Hepatocyte (in vitro differentiated cells): Measurements from ENCODE around the gene NFIA. TPM values are rescaled to one million over a fixed set of nuclear protein-coding genes. Genes with fewer than 3 reads are reported as not detected.

ENCODE experiments used
- DNase-seq: peaks from one replicate; pipeline ENCODE4 v3.0.0-alpha.2; 2016; ENCODE audit warnings: low spot score
- H2AFZ ChIP-seq: fragments of 200-600 bp; sonication (generic); 2 replicates; pipeline ENCODE4 v1.6.0; 2016; ENCODE audit warnings: antibody characterized with exemption, mild to moderate bottlenecking
- H3K27ac ChIP-seq: fragments of 200-600 bp; sonication (generic); 2 replicates; pipeline ENCODE4 v1.5.1; 2016; ENCODE audit warnings: mild to moderate bottlenecking
- H3K27me3 ChIP-seq: fragments of 200-600 bp; sonication (generic); 2 replicates; pipeline ENCODE4 v1.6.1; 2016
- H3K36me3 ChIP-seq: fragments of 200-600 bp; sonication (generic); replicated peaks from 2 replicates; pipeline ENCODE4 v1.5.1; 2016; ENCODE audit warnings: low read depth; ENCODE audit not compliant: insufficient read depth
- H3K4me1 ChIP-seq: fragments of 200-600 bp; sonication (generic); 2 replicates; pipeline ENCODE4 v1.5.1; 2016; ENCODE audit warnings: mild to moderate bottlenecking, moderate library complexity; ENCODE audit not compliant: insufficient read depth
- H3K4me2 ChIP-seq: fragments of 200-600 bp; sonication (generic); 2 replicates; pipeline ENCODE4 v1.6.0; 2016
- H3K4me3 ChIP-seq: fragments of 200-600 bp; sonication (generic); 2 replicates; pipeline ENCODE4 v1.5.1; 2016; ENCODE audit warnings: mild to moderate bottlenecking
- H3K79me2 ChIP-seq: fragments of 200-600 bp; sonication (generic); 2 replicates; pipeline ENCODE4 v1.6.0; 2017; ENCODE audit warnings: mild to moderate bottlenecking
- H3K9me2 ChIP-seq: fragments of 200-600 bp; sonication (generic); replicated peaks from 2 replicates; pipeline ENCODE4 v1.6.0; 2017; ENCODE audit warnings: mild to moderate bottlenecking; ENCODE audit not compliant: insufficient read depth
- H3K9me3 ChIP-seq: fragments of 200-600 bp; sonication (generic); 2 replicates; pipeline ENCODE4 v1.5.1; 2016; ENCODE audit warnings: low read depth, mild to moderate bottlenecking
- H4K20me1 ChIP-seq: fragments of 200-600 bp; sonication (generic); 2 replicates; pipeline ENCODE4 v1.6.0; 2016; ENCODE audit warnings: mild to moderate bottlenecking; ENCODE audit not compliant: insufficient read depth, poor library complexity, severe bottlenecking
- EZH2 ChIP-seq: fragments of 200-600 bp; sonication (generic); IDR thresholded peaks from 2 replicates; pipeline ENCODE4 v1.6.1; 2016; ENCODE audit warnings: antibody characterized with exemption, mild to moderate bottlenecking, borderline replicate concordance
- EZH2phosphoT487 ChIP-seq: fragments of 200-600 bp; sonication (generic); IDR thresholded peaks from one replicate; pipeline ENCODE4 v1.6.1; 2018; ENCODE audit warnings: antibody characterized with exemption, mild to moderate bottlenecking, low read depth, moderate library complexity; ENCODE audit not compliant: unreplicated experiment, severe bottlenecking
- WGBS: methylation state at CpG from one replicate; pipeline ENCODE4 v1.1.6; 2016; ENCODE audit warnings: low lambda C conversion rate; ENCODE audit errors: missing lambda C conversion rate; 5-methylcytosine and 5-hydroxymethylcytosine counted together
- polyA plus RNA-seq: library from polyadenylated mRNA; unstranded; fragments of >200 nt; fragmentation: Nextera tagmentation; extraction: Ambion mirVana; gene quantifications from 2 replicates; pipeline ENCODE4 v1.2.1, GENCODE V29; 2016
- total RNA-seq: library from RNA; depleted of rRNA; stranded (reverse); fragments of >200 nt; gene quantifications from 2 replicates; pipeline ENCODE4 v1.2.3, GENCODE V29; 2014
- TF ChIP-seq, protein P1 (sequence below): fragments of 200-600 bp; sonication (generic); IDR thresholded peaks from 2 replicates; pipeline ENCODE4 v1.5.1; 2016; ENCODE audit warnings: antibody characterized with exemption, mild to moderate bottlenecking; ENCODE audit not compliant: poor library complexity

NFIA gene
- total and polyA plus RNA-seq, 2 experiments from 2014 or later: 15.1 to 18.2 TPM

DNA sequence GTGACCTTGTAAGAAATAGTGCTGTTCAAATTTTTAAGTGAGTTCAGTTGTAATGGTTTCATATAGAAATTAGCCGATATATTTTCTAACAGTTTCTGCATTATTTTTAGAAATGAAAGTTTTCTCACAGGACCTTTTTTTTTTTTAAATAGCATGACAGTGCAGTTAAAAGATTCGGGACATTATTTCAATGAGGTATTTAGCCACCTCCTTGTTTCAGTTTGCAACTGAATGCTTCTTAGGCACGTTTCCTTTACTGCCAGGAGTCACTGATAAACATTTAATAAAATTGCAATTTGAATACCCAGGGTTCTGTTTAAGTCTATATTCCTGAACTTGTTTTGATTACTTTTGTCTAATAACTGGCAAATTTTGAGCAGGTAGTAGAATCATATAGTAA, 337.9 kb downstream of the NFIA start:
- Histone ChIP-seq H3K27me3 (no peaks in the 10 kb centered on the region), H3K4me2 (no peak overlapping the region), H3K4me1 (no peaks in the 10 kb centered on the region), H3K27ac (no peak overlapping the region), H3K36me3 (no peaks in the 10 kb centered on the region), H3K4me3 (no peak overlapping the region), H3K9me2 (no peaks in the 10 kb centered on the region), H3K79me2 (no peaks in the 10 kb centered on the region), H3K9me3 (no peaks in the 10 kb centered on the region), H4K20me1 (no peaks in the 10 kb centered on the region), H2AFZ (no peak overlapping the region)
- DNase-seq: no peak
- 79% methylated on average over 3 of the region's 3 CpGs for WGBS
- TF ChIP-seq EZH2: no peak
- no peak for TF ChIP-seq EZH2phosphoT487
- TF ChIP-seq, protein P1, sequence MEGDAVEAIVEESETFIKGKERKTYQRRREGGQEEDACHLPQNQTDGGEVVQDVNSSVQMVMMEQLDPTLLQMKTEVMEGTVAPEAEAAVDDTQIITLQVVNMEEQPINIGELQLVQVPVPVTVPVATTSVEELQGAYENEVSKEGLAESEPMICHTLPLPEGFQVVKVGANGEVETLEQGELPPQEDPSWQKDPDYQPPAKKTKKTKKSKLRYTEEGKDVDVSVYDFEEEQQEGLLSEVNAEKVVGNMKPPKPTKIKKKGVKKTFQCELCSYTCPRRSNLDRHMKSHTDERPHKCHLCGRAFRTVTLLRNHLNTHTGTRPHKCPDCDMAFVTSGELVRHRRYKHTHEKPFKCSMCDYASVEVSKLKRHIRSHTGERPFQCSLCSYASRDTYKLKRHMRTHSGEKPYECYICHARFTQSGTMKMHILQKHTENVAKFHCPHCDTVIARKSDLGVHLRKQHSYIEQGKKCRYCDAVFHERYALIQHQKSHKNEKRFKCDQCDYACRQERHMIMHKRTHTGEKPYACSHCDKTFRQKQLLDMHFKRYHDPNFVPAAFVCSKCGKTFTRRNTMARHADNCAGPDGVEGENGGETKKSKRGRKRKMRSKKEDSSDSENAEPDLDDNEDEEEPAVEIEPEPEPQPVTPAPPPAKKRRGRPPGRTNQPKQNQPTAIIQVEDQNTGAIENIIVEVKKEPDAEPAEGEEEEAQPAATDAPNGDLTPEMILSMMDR: no peak

DNA sequence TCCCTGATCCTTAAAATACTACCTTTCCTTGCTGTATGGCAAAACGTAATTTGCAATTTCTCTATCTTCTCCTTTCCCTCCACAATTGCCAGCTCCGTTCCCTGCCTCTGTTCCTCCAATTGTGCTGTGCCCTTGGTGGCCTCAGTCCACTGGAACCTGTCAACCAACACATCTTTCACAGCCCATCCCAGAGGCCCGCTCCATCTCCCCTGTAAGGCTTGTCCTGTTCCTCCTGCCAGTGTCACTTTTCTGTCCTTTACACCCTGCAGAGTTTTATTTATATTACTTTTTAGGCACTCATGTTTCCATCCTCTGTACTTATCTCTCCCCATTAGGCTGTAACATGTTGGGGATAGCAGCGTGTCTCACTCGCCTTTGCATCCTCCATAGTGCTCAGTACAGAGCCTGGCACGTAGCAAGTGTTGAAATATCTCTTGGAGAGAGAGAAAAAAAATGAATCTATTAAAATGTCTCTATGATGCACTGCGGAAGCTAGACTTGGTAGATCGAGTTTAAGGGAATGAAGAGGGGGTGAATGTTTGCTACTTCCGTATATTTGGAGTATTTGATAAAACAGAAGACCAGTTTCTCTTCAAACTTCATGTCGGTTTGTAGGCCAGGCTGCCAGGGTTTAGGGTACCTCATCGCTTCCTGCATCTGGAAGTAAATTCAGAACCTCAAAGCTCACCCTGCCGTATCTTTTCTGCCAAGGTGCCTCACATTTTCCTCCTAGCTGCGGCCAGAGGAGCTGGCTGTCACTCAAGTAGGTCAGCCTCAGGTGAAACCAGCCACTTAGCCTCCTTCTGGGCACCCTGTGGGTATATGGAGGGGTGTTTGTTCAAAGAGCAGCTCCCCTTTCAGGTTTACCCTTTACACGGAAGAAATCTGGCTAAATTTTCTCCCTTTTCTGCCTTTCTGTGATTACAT, 338.8 kb downstream of the NFIA start:
- H3K9me3 ChIP-seq: no peaks in the 10 kb centered on the region
- no peaks in the 10 kb centered on the region for H3K79me2 ChIP-seq
- no peak for DNase-seq
- H3K4me1 ChIP-seq: no peaks in the 10 kb centered on the region
- no peak overlapping the region for H3K27ac ChIP-seq
- no peaks in the 10 kb centered on the region for H3K36me3 ChIP-seq
- H4K20me1 ChIP-seq: no peaks in the 10 kb centered on the region
- H3K9me2 ChIP-seq: no peaks in the 10 kb centered on the region
- no peak overlapping the region for H3K4me2 ChIP-seq
- H2AFZ ChIP-seq: no peak overlapping the region
- H3K4me3 ChIP-seq: no peak overlapping the region
- H3K27me3 ChIP-seq: no peaks in the 10 kb centered on the region
- 91% methylated on average over 14 of the region's 14 CpGs for WGBS
- TF ChIP-seq EZH2phosphoT487 (no peak), EZH2 (no peak)
- TF ChIP-seq, protein P1: no peak

DNA sequence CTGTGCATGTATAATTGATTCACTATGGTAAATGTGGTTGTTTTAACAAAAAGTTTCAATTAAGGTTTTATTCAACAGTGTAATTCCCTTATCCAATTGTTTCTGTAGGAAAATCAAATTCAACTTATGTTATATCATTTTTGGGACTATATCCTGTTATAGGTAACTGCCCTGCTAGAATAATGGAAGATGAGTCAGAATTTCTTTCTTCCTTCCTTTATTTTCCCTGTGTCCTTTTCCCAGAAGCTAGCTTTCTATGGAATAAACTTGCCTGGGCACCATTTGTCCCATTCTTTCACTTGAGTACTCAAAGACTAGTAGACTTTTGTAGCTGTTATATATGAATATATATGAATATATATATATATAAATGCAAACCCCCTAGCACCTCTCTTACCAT, 341.3 kb downstream of the NFIA start:
- Histone ChIP-seq H3K4me1 (peaks cover 7% of the 10 kb centered on the region), H3K27me3 (no peaks in the 10 kb centered on the region), H3K4me3 (no peak overlapping the region), H3K4me2 (no peak overlapping the region), H4K20me1 (no peaks in the 10 kb centered on the region), H2AFZ (no peak overlapping the region), H3K79me2 (no peaks in the 10 kb centered on the region), H3K27ac (no peak overlapping the region), H3K9me2 (no peaks in the 10 kb centered on the region), H3K36me3 (no peaks in the 10 kb centered on the region), H3K9me3 (no peaks in the 10 kb centered on the region)
- DNase-seq: no peak
- TF ChIP-seq EZH2 (no peak), EZH2phosphoT487 (no peak)
- TF ChIP-seq, protein P1: no peak
